Effector CD8-positive, alpha-beta T cell (primary cell): ENCODE data around the gene PTPN22.
"Not testable (repeated sequence)": the region's sequence is repeated elsewhere in the genome, so short reads cannot be mapped to it uniquely, and the experiment has no call there.

Experiments used
- DNase-seq: peaks from one replicate; lab custom pipeline; 2025; lab: John Stamatoyannopoulos, UW

Gene PTPN22

DNA sequence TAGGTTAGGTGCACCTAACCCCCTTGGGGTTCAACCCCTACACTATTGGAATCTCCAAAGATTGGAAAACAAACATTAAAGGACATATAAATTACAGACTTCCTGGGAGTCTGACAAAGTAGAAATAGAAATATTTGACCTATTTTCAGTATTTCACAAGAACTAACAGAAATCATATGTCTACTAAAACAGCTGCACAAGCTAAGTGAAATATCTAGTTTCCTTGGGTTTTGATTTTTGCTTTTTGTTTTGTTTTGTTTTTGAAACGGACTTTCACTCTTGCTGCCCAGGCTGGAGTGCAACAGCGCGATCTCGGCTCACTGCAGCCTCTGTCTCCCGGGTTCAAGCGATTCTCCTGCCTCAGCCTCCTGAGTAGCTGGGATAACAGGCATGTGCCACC is 18.8 kb downstream of the PTPN22 start:
- not testable (repeated sequence) for DNase-seq

GRCh38 chr1:113850127-113850796 is 21.2 kb downstream of the PTPN22 start:
- DNase-seq, result no peak

- DNase-seq, result no peak
These were observed 22.4 kb downstream of the PTPN22 start for GRCh38 chr1:113849072-113849471.

DNA sequence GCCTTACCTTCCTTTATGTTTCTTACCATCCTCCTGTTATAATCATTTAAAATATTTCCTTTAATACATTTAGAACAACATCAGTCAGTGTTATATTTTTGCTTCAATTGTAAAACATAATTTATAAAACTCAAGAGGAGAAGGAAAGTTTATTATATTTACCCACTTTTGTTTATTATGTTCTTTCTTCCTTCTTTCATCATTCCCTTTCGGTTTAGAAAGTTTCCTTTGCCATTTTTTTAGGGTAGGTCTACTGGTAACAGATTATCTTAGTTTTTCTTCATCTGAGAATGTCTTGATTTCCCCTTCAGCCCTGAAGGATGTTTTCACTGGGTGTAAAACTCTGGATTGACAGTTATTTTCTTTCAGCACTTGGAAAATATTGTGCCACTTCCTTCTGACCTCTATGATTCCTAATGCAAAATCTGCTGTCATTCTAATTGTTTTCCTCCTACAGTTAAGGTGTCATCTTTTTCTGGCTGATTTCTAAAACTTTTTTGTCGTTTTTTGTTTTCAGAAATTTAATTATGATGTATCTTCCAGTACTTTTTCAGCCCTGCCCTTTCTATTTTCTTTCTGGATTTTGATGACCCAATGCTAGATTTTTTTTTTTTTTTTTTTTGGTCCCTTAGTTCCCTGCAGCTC is 25.0 kb downstream of the PTPN22 start:
- DNase-seq, result no peak

DNA sequence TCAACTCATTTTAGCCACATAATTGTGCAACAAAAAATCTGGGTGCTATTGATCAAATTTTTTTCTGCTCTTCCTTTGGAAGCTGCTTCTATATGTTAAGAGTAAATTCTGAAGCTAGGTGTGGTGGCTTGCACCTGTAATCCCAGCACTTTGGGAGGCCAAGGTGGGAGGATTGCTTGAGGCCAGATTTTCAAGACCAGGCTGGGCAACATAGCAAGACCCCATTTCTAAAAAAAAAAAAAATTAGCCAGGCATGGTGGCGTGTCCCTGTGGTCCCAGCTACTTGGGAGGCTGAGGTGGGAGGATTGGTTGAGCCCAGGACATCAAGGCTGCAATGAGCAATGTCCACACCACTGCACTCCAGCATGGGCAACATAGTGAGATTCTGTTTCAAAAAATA is 35.0 kb downstream of the PTPN22 start:
- no peak for DNase-seq

DNA sequence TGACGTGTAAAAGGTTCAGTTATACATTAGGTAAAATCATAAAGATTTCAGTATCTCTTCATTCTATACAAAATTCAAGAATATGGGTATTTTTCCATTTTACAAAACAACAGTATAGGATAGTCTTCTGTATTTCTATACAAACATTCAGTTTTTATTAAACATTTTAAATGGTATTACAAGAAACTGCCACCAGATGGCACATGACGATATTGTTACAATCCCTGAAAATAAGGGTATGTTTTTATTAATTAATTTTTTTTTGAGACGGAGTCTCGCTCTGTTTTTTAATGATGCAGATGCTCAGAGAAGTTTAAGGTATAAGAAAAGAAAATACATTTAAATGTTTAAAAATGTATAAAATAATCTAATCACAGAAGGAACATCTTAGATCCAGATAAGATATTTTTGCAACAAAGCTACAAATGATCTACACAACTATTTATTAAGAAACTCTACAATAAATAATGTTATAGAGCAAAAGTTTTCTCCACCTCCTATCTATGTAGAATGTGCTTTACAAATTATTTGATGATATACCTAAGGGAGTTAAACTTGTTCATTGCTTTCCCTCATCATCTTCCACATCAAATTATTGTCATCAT is 35.7 kb downstream of the PTPN22 start:
- no peak for DNase-seq

DNA sequence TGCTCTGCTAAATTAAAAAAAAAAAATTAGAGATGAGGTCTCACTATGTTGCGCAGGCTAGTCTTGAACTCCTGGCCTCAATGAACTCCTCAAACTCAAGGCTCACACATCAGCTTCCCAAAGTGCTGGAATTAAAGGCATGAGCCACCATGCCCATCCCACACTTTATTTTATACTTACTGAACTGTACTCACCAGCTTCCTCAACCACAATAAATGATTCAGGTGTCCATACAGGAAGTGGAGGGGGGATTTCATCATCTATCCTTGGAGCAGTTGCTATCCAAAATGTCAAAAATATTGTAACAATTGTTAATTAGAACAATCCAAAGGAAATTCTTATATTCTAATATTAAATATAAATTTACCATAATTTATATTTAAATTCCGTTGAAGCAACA is 36.8 kb downstream of the PTPN22 start:
- no peak for DNase-seq

GRCh38 chr1:113830039-113830438 is 41.5 kb downstream of the PTPN22 start:
- no peak for DNase-seq

DNA sequence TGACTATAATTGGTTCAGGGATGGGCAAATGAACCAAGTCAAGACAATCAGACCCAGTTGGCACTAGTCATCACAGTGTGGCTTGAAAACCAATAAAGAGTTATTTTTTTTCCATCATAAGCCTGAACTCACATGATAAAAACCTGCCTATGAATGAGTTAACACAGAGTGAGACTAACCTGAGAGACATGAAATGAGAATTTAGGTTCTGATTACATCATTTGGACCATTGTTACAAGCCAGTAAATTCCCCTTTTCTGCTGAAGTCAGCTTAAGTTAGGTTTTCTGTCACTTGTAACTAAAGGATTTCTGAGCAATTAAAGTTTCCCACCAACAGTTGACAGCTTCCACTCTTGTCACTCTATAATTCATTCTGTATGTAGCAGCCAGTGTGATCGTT is 49.6 kb downstream of the PTPN22 start:
- DNase-seq, result no peak

- no peak for DNase-seq
These were observed 52.9 kb downstream of the PTPN22 start for GRCh38 chr1:113818578-113818977.

GRCh38 chr1:113813218-113813617 is 58.3 kb downstream of the PTPN22 start:
- no peak for DNase-seq

- DNase-seq, result no peak
These were observed 58.8 kb downstream of the PTPN22 start for GRCh38 chr1:113812661-113813135.

GRCh38 chr1:113811888-113812660 is 59.4 kb downstream of the PTPN22 start, which contains the start of gene RSBN1:
Gene RSBN1 (minus strand): TSS chr1:113812476. CDS start chr1:113812412, 64 bp downstream.
- DNase-seq, result peak; percentile 96

- no peak for DNase-seq
These were observed 60.2 kb downstream of the PTPN22 start for GRCh38 chr1:113811156-113811887.

DNA sequence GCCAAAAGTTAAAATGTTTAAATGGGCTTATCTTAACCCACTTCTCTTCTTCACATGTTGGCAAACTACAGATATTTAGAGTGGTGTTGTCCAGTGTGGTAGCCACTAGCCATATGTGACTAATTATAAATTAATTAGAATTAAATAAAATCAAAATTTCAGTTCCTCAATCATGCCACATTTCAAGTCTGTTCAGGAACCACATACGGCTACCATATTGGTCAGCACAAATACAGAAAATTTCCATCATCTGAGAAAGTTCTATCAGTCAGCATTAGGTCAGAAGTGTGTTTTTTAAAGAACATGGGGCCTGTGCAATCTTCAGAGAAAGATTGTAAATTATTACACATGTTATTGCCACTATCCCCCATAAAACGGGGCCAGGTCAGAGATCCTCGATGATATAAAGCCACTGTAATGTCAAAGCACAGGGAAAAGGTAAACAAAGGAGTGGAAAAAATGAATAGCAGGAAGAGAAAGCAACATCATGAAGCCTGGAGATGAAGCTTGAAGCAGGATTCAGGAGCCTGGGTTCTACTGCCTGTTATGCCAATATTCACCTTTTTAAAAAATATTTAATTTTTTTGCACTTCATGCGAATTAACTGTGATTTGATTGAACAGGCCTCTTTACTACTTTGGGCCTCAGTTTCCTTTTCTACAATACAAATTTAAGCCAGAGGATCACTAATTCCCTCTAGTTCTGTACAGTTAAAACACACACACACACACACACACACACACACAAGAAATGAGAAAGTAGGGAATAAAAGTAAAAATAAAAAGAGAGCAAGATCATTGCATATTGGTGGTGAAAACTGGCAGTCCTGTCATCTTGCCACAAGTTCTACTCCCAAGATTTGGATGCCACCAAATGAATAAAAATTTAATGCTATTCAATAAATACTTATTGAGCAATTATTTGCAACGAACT is 61.6 kb downstream of the PTPN22 start:
- DNase-seq, result no peak

DNA sequence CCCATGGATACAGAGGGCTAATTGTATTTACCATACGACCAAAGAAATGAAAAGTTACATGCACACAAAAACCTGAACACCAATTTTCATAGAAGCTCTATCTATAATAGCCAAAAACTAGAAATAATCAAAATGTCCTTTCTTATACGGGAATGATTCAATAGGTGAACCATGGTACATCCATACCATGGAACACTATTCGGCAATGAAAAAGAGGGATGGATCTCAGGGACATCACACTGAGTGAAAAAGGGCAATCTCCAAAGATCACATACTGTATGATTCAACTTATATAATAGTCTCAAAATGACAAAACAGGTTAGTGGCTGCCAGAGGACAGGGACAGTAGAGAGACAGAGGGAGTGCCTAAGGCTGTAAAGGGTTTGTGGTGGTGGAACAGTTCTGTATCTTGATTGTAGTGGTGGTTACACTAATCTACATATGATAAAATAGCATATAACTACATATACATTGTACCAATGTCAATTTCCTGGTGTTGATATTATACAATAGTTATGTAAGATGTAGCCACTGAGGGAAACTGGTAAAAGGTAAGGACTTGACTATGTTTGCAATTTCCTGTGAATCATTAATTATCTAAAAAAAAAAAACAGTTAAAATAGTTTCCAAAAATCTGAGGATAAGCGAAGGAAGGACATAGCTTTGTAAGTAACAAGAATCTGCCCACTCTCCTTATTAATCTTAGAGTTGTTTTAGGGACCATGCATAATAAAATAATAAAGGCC is 62.9 kb downstream of the PTPN22 start:
- DNase-seq, result no peak

DNA sequence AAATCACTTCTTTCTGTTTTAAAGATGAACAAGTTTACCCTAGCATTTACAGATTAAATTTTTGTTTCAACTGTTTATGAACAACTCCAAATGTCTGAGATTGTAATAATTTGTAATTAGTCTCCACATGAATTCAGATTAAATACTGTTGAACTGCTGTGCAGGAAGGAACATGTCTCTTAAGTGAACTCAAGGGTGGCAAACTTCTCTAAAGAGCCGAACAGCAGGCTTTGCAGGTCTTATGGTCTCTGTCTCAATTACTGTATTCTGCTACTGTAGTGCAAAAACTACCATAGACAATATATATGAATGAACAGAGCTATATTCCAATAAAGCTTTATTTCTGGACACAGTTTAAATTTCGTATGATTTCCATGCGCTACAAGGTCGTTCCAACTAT is 65.9 kb downstream of the PTPN22 start:
- DNase-seq, result no peak

DNA sequence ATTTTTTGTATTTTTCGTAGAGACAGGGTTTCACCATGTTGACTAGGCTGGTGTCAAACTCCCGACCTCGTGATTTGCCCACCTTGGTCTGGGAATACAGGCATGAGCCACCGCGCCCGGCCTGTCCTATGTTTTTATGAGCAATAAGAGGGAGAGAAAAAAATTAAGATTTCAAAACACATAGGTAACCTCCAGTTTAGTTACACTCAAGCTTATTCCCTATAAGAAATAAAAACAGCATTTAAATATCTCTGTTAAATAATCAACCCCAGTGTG is 66.3 kb downstream of the PTPN22 start:
- DNase-seq, result no peak

DNA sequence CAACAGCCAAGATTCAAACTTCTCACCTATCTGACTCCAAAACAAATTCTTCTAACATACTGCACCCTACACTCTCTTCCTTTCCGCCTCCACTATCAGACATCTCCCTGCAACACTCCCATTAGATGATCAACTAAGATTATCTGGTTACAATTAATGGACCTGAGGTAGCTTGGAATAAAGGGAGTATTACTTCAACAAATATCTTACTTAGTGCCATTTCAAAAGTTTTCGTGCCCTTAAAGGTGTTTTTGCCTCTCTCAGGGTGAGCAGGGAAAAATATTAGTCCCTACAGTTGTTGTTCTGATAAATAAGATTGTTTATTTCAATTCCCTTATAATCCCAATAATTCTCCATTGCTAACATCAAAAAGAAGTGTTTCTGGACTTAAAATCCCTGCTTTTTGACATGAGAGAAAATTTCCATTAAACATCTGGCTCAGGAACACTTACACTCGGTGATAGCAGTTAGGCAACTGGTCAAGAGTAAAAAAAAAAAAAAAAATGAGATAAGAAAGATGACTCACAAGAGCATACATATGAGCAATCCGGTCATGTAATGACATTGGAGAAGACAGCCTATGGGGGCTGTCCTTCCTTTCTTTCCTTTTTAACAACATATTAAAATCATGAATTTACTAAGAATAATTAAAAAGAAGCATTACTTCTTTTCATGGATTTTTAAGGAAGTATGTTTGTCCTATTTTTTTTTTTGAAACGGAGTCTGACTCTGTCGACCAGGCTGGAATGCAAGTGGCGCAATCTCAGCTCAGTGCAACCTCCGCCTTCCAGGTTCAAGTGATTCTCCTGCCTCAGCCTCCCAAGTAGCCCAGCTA is 66.9 kb downstream of the PTPN22 start:
- DNase-seq, result no peak
